Measurements from ENCODE around the gene PALMD. TPM values are rescaled to one million over a fixed set of nuclear protein-coding genes. Genes with fewer than 3 reads are reported as not detected.
A peak's percentile ranks its signal among the peaks of the same experiment; 100 is the strongest.

Gene PALMD
- total RNA-seq, 2 experiments from 2014 or later, result not detected

GRCh38 chr1:99735852-99736251 is 89.9 kb downstream of the PALMD start:
- H3K9me3 Mint-ChIP-seq (ENCODE audit: low read depth), result no peaks in the 10 kb centered on the region
- H3K27ac Mint-ChIP-seq, result no peak overlapping the region
- intact Hi-C loops (cut with DNase I, micrococcal nuclease), result no loop called here
- H3K4me3 Mint-ChIP-seq, result no peak overlapping the region
- ChIA-PET CTCF (no interaction called here), POLR2A (no interaction called here)
- DNase-seq, result no peak
- H3K27me3 Mint-ChIP-seq, result peaks cover 2% of the 10 kb centered on the region
- ATAC-seq, result no peak
- H3K4me1 Mint-ChIP-seq, result no peaks in the 10 kb centered on the region
- H3K36me3 Mint-ChIP-seq (ENCODE audit: low read depth), result no peaks in the 10 kb centered on the region

GRCh38 chr1:99737016-99737415 is 91.1 kb downstream of the PALMD start:
- intact Hi-C loops (cut with DNase I, micrococcal nuclease), result no loop called here
- DNase-seq (no peak), ATAC-seq (peak; percentile 44)
- Mint-ChIP-seq H3K9me3 (ENCODE audit: low read depth) (no peaks in the 10 kb centered on the region), H3K27me3 (peaks cover 2% of the 10 kb centered on the region), H3K4me3 (no peak overlapping the region), H3K27ac (no peak overlapping the region), H3K36me3 (ENCODE audit: low read depth) (no peaks in the 10 kb centered on the region), H3K4me1 (no peaks in the 10 kb centered on the region)
- CTCF ChIA-PET, result no interaction called here
- POLR2A ChIA-PET, result no interaction called here

GRCh38 chr1:99738858-99739465 is 93.0 kb downstream of the PALMD start:
- Mint-ChIP-seq H3K27ac (no peak overlapping the region), H3K9me3 (ENCODE audit: low read depth) (no peaks in the 10 kb centered on the region), H3K36me3 (ENCODE audit: low read depth) (no peaks in the 10 kb centered on the region), H3K4me3 (no peak overlapping the region), H3K27me3 (no peaks in the 10 kb centered on the region), H3K4me1 (no peaks in the 10 kb centered on the region)
- DNase-seq (no peak), ATAC-seq (no peak)
- ChIA-PET CTCF (interaction anchor here (0.7 to 2.3 kb wide), 3 partner anchors 10 to 868 kb away, joined by 4 to 9 read pairs (median 4); no protein-coding TSS in a partner anchor), POLR2A (interaction anchor here (0.8 kb wide), 1 partner anchor 504 kb away, joined by 3 read pairs; no protein-coding TSS in a partner anchor)
- intact Hi-C loops (cut with DNase I, micrococcal nuclease), result no loop called here

- intact Hi-C loops (cut with DNase I, micrococcal nuclease), result no loop called here
- Mint-ChIP-seq H3K4me3 (no peak overlapping the region), H3K27ac (no peak overlapping the region), H3K27me3 (no peaks in the 10 kb centered on the region), H3K9me3 (ENCODE audit: low read depth) (no peaks in the 10 kb centered on the region), H3K36me3 (ENCODE audit: low read depth) (no peaks in the 10 kb centered on the region), H3K4me1 (no peaks in the 10 kb centered on the region)
- no peak for ATAC-seq
- POLR2A ChIA-PET, result no interaction called here
- no peak for DNase-seq
- CTCF ChIA-PET, result interaction anchor here (1.8 to 2.3 kb wide), 2 partner anchors 11 to 30 kb away, joined by 4 to 9 read pairs; no protein-coding TSS in a partner anchor
Measured at GRCh38 chr1:99740141-99740540, 94.2 kb downstream of the PALMD start.

Other genes with a start within 250 kb of the PALMD start
- gene FRRS1, start 120.5 kb downstream of the PALMD start, total RNA-seq, result 1 to 10 TPM; 2.0 to 2.9 TPM
- 10 to 100 TPM; 14.6 to 18.3 TPM for gene AGL, start 204.2 kb downstream of the PALMD start, total RNA-seq